GM23338 (cell line): ENCODE measurements around the gene ADTRP. TPM values are rescaled to one million over a fixed set of nuclear protein-coding genes. Genes with fewer than 3 reads are reported as not detected.

ENCODE experiments used
- ATAC-seq: fragments of 200-7000 bp; cut with Tn5 transposase; 3 replicates; pipeline ENCODE4 v1.9.1; 2020
- DNase-seq: peaks from one replicate; pipeline ENCODE4 v3.0.0-alpha.2; 2015; ENCODE audit warnings: low spot score
- H2AFZ ChIP-seq: fragments of 200-600 bp; sonication (generic); 2 replicates; pipeline ENCODE4 v1.8.0; 2016; ENCODE audit warnings: antibody characterized with exemption, mild to moderate bottlenecking, moderate library complexity
- H3F3A ChIP-seq: fragments of 200-600 bp; sonication (generic); replicated peaks from 2 replicates; pipeline ENCODE4 v1.8.0; 2017; ENCODE audit warnings: antibody characterized with exemption, mixed run types, low read depth
- H3K27ac ChIP-seq: fragments of 200-600 bp; sonication (generic); 2 replicates; pipeline ENCODE4 v1.6.1; 2016; ENCODE audit warnings: low read depth
- H3K27me3 ChIP-seq: fragments of 200-600 bp; sonication (generic); 2 replicates; pipeline ENCODE4 v1.8.0; 2016; ENCODE audit warnings: mild to moderate bottlenecking, mixed run types, moderate library complexity; ENCODE audit not compliant: insufficient read depth
- H3K36me3 ChIP-seq: fragments of 200-600 bp; sonication (generic); 2 replicates; pipeline ENCODE4 v1.8.0; 2016; ENCODE audit warnings: mild to moderate bottlenecking; ENCODE audit not compliant: insufficient read depth
- H3K4me1 ChIP-seq: fragments of 200-600 bp; sonication (generic); 2 replicates; pipeline ENCODE4 v1.8.0; 2016; ENCODE audit warnings: mild to moderate bottlenecking, moderate library complexity; ENCODE audit not compliant: insufficient read depth
- H3K4me2 ChIP-seq: fragments of 200-600 bp; sonication (generic); 2 replicates; pipeline ENCODE4 v1.7.1; 2017; ENCODE audit warnings: mixed run types
- H3K4me3 ChIP-seq: fragments of 200-600 bp; sonication (generic); 2 replicates; pipeline ENCODE4 v1.6.1; 2016; ENCODE audit warnings: mixed run types
- H3K79me2 ChIP-seq: fragments of 200-600 bp; sonication (generic); replicated peaks from 2 replicates; pipeline ENCODE4 v1.8.0; 2017; ENCODE audit warnings: mild to moderate bottlenecking; ENCODE audit not compliant: insufficient read depth
- H3K9me2 ChIP-seq: fragments of 200-600 bp; sonication (generic); 2 replicates; pipeline ENCODE4 v1.8.0; 2017; ENCODE audit not compliant: insufficient read depth
- H4K20me1 ChIP-seq: fragments of 200-600 bp; sonication (generic); replicated peaks from 2 replicates; pipeline ENCODE4 v1.8.0; 2017; ENCODE audit warnings: mild to moderate bottlenecking; ENCODE audit not compliant: insufficient read depth
- H3K27ac Mint-ChIP-seq: 2 replicates; pipeline ENCODE4 v1.8.0; 2020; ENCODE audit warnings: inconsistent platforms, mild to moderate bottlenecking, moderate library complexity, mixed read lengths
- H3K27me3 Mint-ChIP-seq: 3 replicates; pipeline ENCODE4 v1.8.0; 2022; ENCODE audit warnings: low read depth, mild to moderate bottlenecking, moderate library complexity, mixed read lengths, inconsistent platforms; ENCODE audit not compliant: insufficient read depth, poor library complexity
- H3K36me3 Mint-ChIP-seq: 3 replicates; pipeline ENCODE4 v1.8.0; 2021; ENCODE audit warnings: low read depth, mild to moderate bottlenecking, inconsistent platforms, moderate library complexity, mixed read lengths
- H3K4me1 Mint-ChIP-seq: 3 replicates; pipeline ENCODE4 v1.8.0; 2020; ENCODE audit warnings: mild to moderate bottlenecking, inconsistent platforms, mixed read lengths
- H3K4me3 Mint-ChIP-seq: 3 replicates; pipeline ENCODE4 v1.8.0; 2021; ENCODE audit warnings: moderate library complexity, mild to moderate bottlenecking, inconsistent platforms, mixed read lengths
- H3K9me3 Mint-ChIP-seq: 3 replicates; pipeline ENCODE4 v1.8.0; 2020; ENCODE audit warnings: moderate library complexity, mild to moderate bottlenecking, inconsistent platforms, mixed read lengths
- CREB1 ChIP-seq: fragments of 250-450 bp; sonication (Bioruptor Pico); IDR thresholded peaks from 2 replicates; pipeline ENCODE4 v1.5.0; 2020; ENCODE audit warnings: low read depth, mild to moderate bottlenecking, moderate library complexity
- EZH2 ChIP-seq: fragments of 200-600 bp; sonication (generic); IDR thresholded peaks from one replicate; pipeline ENCODE4 v1.8.0; 2017; ENCODE audit warnings: antibody characterized with exemption, mild to moderate bottlenecking, low read depth; ENCODE audit not compliant: unreplicated experiment
- EZH2phosphoT487 ChIP-seq: fragments of 200-600 bp; sonication (generic); IDR thresholded peaks from one replicate; pipeline ENCODE4 v1.8.1; 2018; ENCODE audit warnings: antibody characterized with exemption; ENCODE audit not compliant: unreplicated experiment
- JUNB ChIP-seq: IDR thresholded peaks from one replicate; pipeline ENCODE4 v1.6.1; 2016; ENCODE audit warnings: antibody characterized with exemption; ENCODE audit not compliant: unreplicated experiment
- NANOG ChIP-seq: IDR thresholded peaks from 2 replicates; pipeline ENCODE4 v1.6.1; 2016; ENCODE audit warnings: antibody characterized with exemption, borderline replicate concordance
- POLR2AphosphoS5 ChIP-seq: IDR thresholded peaks from 2 replicates; pipeline ENCODE4 v1.6.1; 2016; ENCODE audit warnings: antibody characterized with exemption, low read depth
- STAT1 ChIP-seq: IDR thresholded peaks from one replicate; pipeline ENCODE4 v1.6.1; 2016; ENCODE audit warnings: antibody characterized with exemption; ENCODE audit not compliant: unreplicated experiment
- ZNF114 ChIP-seq: fragments of 250-450 bp; sonication (Bioruptor Pico); IDR thresholded peaks from 2 replicates; pipeline ENCODE4 v1.5.0; 2020; ENCODE audit warnings: mild to moderate bottlenecking, moderate library complexity
- ZNF331 ChIP-seq: fragments of 250-450 bp; sonication (Bioruptor Pico); IDR thresholded peaks from 2 replicates; pipeline ENCODE4 v1.5.0; 2020; ENCODE audit warnings: low read depth, mild to moderate bottlenecking, moderate library complexity
- polyA plus RNA-seq: library from polyadenylated mRNA; unstranded; fragments of >200 nt; fragmentation: Nextera tagmentation; extraction: Ambion mirVana; gene quantifications from 2 replicates; pipeline ENCODE4 v1.2.1, GENCODE V29; 2016
- total RNA-seq: library from RNA; depleted of rRNA; stranded (reverse); fragments of >200 nt; shearing (Covaris generic); gene quantifications from 2 replicates; pipeline ENCODE4 v1.2.3, GENCODE V29; 2014
- TF ChIP-seq, protein P1 (sequence below), 2 experiments: fragments of 200-600 bp in 1 of 2; sonication (generic) in 1 of 2; conservative IDR thresholded peaks; 2 replicates each; pipeline versions ENCODE4 v1.5.1 to v1.6.1; 2016 to 2017; ENCODE audit warnings: antibody characterized with exemption in 2 of 2, low read depth in 2 of 2, mild to moderate bottlenecking in 2 of 2, moderate library complexity in 1 of 2
- TF ChIP-seq, protein P2 (sequence below): fragments of 250-450 bp; sonication (Bioruptor Pico); IDR thresholded peaks from 2 replicates; pipeline ENCODE4 v1.5.0; 2020; ENCODE audit warnings: mild to moderate bottlenecking, moderate library complexity
- TF ChIP-seq, protein P3 (sequence below): IDR thresholded peaks from 2 replicates; pipeline ENCODE4 v1.6.1; 2016; ENCODE audit warnings: antibody characterized with exemption
- TF ChIP-seq, protein P4 (sequence below): IDR thresholded peaks from one replicate; pipeline ENCODE4 v1.6.1; 2018; ENCODE audit warnings: antibody characterized with exemption; ENCODE audit not compliant: unreplicated experiment

Gene ADTRP
- total and polyA plus RNA-seq, 2 experiments from 2014 or later: not detected

DNA sequence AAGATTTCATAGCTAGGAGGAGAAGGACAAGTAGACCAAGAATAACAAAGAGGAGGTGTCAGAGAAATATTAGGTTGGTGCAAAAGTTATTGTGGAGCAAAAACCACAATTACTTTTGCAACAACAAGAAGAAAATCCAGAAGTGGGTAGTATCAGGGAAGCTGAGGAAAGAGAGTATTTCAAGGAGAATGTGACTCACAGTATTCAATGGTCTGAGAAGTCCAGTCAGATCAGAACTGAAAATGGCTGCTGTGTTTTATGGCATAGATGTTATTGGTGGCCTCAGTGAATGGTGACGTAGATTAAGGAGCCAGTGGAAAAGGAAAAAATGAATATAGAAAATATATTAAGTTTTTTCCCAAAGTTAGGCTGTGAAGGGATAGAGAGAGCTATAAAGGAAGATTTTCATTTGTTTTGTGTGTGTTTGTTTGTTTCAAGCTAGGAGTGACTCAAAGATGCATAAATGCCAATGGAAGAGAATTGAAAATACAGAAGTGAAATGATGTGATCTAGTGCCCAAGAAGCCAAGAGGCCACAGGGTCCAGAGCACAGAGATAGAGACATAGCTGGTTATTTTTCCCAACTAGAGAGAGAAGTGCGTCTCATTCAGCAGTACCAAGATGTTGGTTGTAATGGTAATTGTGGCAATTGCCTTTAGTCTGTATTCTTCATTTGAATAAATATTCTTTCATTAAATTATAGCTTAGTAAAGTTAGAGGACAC, 112.8 kb downstream of the ADTRP start:
- DNase-seq: no peak
- Histone ChIP-seq H3K27me3 (no peaks in the 10 kb centered on the region), H4K20me1 (no peaks in the 10 kb centered on the region), H3K4me1 (no peaks in the 10 kb centered on the region), H3K36me3 (no peaks in the 10 kb centered on the region), H3F3A (no peaks in the 10 kb centered on the region), H3K9me2 (peaks cover 12% of the 10 kb centered on the region; the same call in 1 of the 2 replicates), H3K4me3 (no peak overlapping the region), H2AFZ (no peak overlapping the region), H3K4me2 (no peak overlapping the region), H3K79me2 (no peaks in the 10 kb centered on the region), H3K27ac (no peak overlapping the region)
- Mint-ChIP-seq H3K27me3 (no peaks in the 10 kb centered on the region), H3K36me3 (peaks cover 15% of the 10 kb centered on the region; the same call in 2 of the 3 replicates), H3K4me1 (no peaks in the 10 kb centered on the region), H3K9me3 (peaks cover 26% of the 10 kb centered on the region), H3K27ac (no peak overlapping the region), H3K4me3 (no peak overlapping the region)
- no peak for ATAC-seq
- TF ChIP-seq ZNF114 (no peak), JUNB (no peak), NANOG (no peak), POLR2AphosphoS5 (no peak), EZH2 (no peak), CREB1 (CRISPR knock-in tag) (no peak), ZNF331 (CRISPR knock-in tag) (no peak), EZH2phosphoT487 (no peak), STAT1 (no peak)
- TF ChIP-seq, protein P1, sequence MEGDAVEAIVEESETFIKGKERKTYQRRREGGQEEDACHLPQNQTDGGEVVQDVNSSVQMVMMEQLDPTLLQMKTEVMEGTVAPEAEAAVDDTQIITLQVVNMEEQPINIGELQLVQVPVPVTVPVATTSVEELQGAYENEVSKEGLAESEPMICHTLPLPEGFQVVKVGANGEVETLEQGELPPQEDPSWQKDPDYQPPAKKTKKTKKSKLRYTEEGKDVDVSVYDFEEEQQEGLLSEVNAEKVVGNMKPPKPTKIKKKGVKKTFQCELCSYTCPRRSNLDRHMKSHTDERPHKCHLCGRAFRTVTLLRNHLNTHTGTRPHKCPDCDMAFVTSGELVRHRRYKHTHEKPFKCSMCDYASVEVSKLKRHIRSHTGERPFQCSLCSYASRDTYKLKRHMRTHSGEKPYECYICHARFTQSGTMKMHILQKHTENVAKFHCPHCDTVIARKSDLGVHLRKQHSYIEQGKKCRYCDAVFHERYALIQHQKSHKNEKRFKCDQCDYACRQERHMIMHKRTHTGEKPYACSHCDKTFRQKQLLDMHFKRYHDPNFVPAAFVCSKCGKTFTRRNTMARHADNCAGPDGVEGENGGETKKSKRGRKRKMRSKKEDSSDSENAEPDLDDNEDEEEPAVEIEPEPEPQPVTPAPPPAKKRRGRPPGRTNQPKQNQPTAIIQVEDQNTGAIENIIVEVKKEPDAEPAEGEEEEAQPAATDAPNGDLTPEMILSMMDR (conservative IDR thresholded peaks at IDR 0.05; ENCODE audit: low read depth in 2 of 2): no peak
- TF ChIP-seq, protein P2, sequence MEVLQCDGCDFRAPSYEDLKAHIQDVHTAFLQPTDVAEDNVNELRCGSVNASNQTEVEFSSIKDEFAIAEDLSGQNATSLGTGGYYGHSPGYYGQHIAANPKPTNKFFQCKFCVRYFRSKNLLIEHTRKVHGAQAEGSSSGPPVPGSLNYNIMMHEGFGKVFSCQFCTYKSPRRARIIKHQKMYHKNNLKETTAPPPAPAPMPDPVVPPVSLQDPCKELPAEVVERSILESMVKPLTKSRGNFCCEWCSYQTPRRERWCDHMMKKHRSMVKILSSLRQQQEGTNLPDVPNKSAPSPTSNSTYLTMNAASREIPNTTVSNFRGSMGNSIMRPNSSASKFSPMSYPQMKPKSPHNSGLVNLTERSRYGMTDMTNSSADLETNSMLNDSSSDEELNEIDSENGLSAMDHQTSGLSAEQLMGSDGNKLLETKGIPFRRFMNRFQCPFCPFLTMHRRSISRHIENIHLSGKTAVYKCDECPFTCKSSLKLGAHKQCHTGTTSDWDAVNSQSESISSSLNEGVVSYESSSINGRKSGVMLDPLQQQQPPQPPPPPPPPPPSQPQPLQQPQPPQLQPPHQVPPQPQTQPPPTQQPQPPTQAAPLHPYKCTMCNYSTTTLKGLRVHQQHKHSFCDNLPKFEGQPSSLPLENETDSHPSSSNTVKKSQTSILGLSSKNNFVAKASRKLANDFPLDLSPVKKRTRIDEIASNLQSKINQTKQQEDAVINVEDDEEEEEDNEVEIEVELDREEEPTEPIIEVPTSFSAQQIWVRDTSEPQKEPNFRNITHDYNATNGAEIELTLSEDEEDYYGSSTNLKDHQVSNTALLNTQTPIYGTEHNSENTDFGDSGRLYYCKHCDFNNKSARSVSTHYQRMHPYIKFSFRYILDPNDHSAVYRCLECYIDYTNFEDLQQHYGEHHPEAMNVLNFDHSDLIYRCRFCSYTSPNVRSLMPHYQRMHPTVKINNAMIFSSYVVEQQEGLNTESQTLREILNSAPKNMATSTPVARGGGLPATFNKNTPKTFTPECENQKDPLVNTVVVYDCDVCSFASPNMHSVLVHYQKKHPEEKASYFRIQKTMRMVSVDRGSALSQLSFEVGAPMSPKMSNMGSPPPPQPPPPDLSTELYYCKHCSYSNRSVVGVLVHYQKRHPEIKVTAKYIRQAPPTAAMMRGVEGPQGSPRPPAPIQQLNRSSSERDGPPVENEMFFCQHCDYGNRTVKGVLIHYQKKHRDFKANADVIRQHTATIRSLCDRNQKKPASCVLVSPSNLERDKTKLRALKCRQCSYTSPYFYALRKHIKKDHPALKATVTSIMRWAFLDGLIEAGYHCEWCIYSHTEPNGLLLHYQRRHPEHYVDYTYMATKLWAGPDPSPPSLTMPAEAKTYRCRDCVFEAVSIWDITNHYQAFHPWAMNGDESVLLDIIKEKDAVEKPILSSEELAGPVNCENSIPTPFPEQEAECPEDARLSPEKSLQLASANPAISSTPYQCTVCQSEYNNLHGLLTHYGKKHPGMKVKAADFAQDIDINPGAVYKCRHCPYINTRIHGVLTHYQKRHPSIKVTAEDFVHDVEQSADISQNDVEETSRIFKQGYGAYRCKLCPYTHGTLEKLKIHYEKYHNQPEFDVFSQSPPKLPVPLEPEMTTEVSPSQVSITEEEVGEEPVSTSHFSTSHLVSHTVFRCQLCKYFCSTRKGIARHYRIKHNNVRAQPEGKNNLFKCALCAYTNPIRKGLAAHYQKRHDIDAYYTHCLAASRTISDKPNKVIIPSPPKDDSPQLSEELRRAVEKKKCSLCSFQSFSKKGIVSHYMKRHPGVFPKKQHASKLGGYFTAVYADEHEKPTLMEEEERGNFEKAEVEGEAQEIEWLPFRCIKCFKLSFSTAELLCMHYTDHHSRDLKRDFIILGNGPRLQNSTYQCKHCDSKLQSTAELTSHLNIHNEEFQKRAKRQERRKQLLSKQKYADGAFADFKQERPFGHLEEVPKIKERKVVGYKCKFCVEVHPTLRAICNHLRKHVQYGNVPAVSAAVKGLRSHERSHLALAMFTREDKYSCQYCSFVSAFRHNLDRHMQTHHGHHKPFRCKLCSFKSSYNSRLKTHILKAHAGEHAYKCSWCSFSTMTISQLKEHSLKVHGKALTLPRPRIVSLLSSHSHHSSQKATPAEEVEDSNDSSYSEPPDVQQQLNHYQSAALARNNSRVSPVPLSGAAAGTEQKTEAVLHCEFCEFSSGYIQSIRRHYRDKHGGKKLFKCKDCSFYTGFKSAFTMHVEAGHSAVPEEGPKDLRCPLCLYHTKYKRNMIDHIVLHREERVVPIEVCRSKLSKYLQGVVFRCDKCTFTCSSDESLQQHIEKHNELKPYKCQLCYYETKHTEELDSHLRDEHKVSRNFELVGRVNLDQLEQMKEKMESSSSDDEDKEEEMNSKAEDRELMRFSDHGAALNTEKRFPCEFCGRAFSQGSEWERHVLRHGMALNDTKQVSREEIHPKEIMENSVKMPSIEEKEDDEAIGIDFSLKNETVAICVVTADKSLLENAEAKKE (CRISPR knock-in tag): no peak
- TF ChIP-seq, protein P3, sequence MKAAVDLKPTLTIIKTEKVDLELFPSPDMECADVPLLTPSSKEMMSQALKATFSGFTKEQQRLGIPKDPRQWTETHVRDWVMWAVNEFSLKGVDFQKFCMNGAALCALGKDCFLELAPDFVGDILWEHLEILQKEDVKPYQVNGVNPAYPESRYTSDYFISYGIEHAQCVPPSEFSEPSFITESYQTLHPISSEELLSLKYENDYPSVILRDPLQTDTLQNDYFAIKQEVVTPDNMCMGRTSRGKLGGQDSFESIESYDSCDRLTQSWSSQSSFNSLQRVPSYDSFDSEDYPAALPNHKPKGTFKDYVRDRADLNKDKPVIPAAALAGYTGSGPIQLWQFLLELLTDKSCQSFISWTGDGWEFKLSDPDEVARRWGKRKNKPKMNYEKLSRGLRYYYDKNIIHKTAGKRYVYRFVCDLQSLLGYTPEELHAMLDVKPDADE: no peak
- TF ChIP-seq, protein P4, sequence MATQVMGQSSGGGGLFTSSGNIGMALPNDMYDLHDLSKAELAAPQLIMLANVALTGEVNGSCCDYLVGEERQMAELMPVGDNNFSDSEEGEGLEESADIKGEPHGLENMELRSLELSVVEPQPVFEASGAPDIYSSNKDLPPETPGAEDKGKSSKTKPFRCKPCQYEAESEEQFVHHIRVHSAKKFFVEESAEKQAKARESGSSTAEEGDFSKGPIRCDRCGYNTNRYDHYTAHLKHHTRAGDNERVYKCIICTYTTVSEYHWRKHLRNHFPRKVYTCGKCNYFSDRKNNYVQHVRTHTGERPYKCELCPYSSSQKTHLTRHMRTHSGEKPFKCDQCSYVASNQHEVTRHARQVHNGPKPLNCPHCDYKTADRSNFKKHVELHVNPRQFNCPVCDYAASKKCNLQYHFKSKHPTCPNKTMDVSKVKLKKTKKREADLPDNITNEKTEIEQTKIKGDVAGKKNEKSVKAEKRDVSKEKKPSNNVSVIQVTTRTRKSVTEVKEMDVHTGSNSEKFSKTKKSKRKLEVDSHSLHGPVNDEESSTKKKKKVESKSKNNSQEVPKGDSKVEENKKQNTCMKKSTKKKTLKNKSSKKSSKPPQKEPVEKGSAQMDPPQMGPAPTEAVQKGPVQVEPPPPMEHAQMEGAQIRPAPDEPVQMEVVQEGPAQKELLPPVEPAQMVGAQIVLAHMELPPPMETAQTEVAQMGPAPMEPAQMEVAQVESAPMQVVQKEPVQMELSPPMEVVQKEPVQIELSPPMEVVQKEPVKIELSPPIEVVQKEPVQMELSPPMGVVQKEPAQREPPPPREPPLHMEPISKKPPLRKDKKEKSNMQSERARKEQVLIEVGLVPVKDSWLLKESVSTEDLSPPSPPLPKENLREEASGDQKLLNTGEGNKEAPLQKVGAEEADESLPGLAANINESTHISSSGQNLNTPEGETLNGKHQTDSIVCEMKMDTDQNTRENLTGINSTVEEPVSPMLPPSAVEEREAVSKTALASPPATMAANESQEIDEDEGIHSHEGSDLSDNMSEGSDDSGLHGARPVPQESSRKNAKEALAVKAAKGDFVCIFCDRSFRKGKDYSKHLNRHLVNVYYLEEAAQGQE: no peak
